ENCODE results near the gene SMIM10.
"Not testable (repeated sequence)": the region's sequence is repeated elsewhere in the genome, so short reads cannot be mapped to it uniquely, and the experiment has no call there.

The SMIM10 gene

GRCh38 chrX:134990801-134991481 lies at the start of gene SMIM10:
TSS of gene SMIM10 (plus strand) at chrX:134990991. CDS start at chrX:134991096, 105 bp downstream.
- no peak for DNase-seq (ENCODE audit: low read depth in 2 of 2)

- DNase-seq (ENCODE audit: low read depth in 2 of 2), result not testable (repeated sequence)
Measured at GRCh38 chrX:134946364-134946763, 44.4 kb upstream of the SMIM10 start.

GRCh38 chrX:134948333-134949241 lies 42.2 kb upstream of the SMIM10 start:
- DNase-seq (ENCODE audit: low read depth in 2 of 2), result no peak

GRCh38 chrX:134949271-134949670 lies 41.5 kb upstream of the SMIM10 start:
- DNase-seq (ENCODE audit: low read depth in 2 of 2), result no peak

- no peak for DNase-seq (ENCODE audit: low read depth in 2 of 2)
Measured at GRCh38 chrX:134957836-134958235, 33.0 kb upstream of the SMIM10 start.

GRCh38 chrX:134960366-134960765 lies 30.4 kb upstream of the SMIM10 start:
- not testable (repeated sequence) for DNase-seq (ENCODE audit: low read depth in 2 of 2)

GRCh38 chrX:134963041-134963440 lies 27.8 kb upstream of the SMIM10 start:
- no peak for DNase-seq (ENCODE audit: low read depth in 2 of 2)

GRCh38 chrX:134969726-134970125 lies 21.1 kb upstream of the SMIM10 start:
- DNase-seq (ENCODE audit: low read depth in 2 of 2), result no peak

- no peak for DNase-seq (ENCODE audit: low read depth in 2 of 2)
Measured at GRCh38 chrX:134971926-134972325, 18.9 kb upstream of the SMIM10 start.

GRCh38 chrX:134975516-134975915 lies 15.3 kb upstream of the SMIM10 start:
- DNase-seq (ENCODE audit: low read depth in 2 of 2), result no peak

- no peak for DNase-seq (ENCODE audit: low read depth in 2 of 2)
Measured at GRCh38 chrX:134981910-134982309, 8.9 kb upstream of the SMIM10 start.

GRCh38 chrX:134982748-134983147 lies 8.0 kb upstream of the SMIM10 start:
- DNase-seq (ENCODE audit: low read depth in 2 of 2), result no peak

GRCh38 chrX:134985479-134985878 lies 5.3 kb upstream of the SMIM10 start:
- DNase-seq (ENCODE audit: low read depth in 2 of 2), result no peak

- DNase-seq (ENCODE audit: low read depth in 2 of 2), result no peak
Measured at GRCh38 chrX:134990475-134990800, 353 bp upstream of the SMIM10 start.

- no peak for DNase-seq (ENCODE audit: low read depth in 2 of 2)
Measured at GRCh38 chrX:134997646-134998045, 6.9 kb downstream of the SMIM10 start.

- no peak for DNase-seq (ENCODE audit: low read depth in 2 of 2)
Measured at GRCh38 chrX:134998246-134998645, 7.5 kb downstream of the SMIM10 start.

- DNase-seq (ENCODE audit: low read depth in 2 of 2), result no peak
Measured at GRCh38 chrX:134999469-134999868, 8.7 kb downstream of the SMIM10 start.

GRCh38 chrX:135000516-135000915 lies 9.7 kb downstream of the SMIM10 start:
- no peak for DNase-seq (ENCODE audit: low read depth in 2 of 2)

GRCh38 chrX:135003876-135004623 lies 13.3 kb downstream of the SMIM10 start:
- peak; percentile 67 to 75 for DNase-seq (ENCODE audit: low read depth in 2 of 2)

- no peak for DNase-seq (ENCODE audit: low read depth in 2 of 2)
Measured at GRCh38 chrX:135006187-135006586, 15.4 kb downstream of the SMIM10 start.

- DNase-seq (ENCODE audit: low read depth in 2 of 2), result no peak
Measured at GRCh38 chrX:135009057-135009610, 18.3 kb downstream of the SMIM10 start.

- DNase-seq (ENCODE audit: low read depth in 2 of 2), result no peak
Measured at GRCh38 chrX:135009838-135010237, 19.0 kb downstream of the SMIM10 start.

All from stimulated activated CD8-positive, alpha-beta memory T cell treated with anti-CD3 and anti-CD28 coated beads, Interleukin-7, amount 100 ng/mL, for 1 hour (primary cell).